ENCODE results near the gene GRIP2.

The GRIP2 gene

DNA sequence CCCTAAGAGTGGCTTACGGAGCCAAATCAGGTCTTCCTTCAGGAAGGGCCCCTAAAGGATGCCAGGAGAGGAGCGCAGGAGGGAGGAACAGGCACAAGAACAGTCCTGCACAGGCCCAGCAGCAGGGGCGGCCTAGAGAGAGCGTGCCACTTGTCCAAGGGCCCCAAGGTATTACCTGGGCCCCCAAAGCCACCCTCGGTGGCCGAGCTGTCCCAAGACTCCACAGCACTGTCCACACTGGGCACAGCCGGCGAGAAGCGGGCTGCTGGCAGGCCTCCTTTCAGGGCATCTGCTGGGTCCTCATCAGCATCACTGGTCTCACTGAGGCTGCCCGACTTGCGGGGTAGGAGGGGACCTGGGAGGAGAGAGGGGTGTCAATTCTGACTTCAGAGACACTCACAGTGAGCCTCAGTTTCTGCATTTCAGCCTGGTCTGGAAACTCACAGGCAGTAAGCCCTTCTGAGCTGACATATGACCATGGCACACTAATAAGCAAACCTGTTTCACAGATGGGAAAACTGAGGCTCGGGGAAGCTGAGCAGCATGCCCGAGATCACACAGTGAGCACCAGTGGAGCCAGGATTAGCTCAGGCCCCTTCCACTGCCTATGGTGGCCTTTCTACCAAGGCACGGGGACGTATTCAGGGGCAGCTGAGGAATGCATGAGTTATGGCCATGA is 33.4 kb downstream of the GRIP2 start:
- DNase-seq (ENCODE audit: low spot score) = no peak

DNA sequence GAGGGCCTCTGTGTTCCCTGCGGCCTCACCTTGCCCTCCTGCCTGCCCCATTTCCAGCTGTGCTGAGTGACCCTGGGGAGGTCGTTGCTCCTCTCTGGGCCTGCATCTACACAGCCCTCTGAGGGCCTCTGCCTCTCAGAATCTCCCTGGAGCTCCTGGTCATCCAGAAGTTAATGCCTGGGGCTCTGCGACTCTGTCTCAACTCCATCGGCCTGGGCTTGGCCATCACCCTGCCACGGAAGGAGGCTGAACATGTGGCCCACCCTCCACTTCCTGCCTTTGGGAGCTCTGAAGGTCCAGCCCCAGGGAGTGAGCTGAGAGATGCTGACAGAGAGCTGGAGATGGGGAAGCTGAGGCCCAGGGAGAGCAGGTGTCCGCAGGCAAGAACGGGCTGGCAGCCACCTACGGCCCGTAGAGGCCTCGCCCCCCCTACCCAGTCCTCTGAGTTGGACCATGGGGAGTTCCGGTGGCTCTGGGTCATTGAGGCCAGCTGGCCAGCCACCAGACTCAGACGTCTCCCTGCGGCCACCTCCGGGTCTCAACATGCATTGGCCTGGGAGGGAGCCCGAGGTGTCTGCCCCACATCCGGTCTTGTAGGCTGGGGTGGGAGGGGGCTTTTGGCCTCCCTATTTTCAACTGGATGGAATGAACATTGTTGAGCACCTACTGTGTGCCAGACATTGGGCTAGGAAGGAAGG is 34.2 kb downstream of the GRIP2 start:
- DNase-seq (ENCODE audit: low spot score) = no peak

DNA sequence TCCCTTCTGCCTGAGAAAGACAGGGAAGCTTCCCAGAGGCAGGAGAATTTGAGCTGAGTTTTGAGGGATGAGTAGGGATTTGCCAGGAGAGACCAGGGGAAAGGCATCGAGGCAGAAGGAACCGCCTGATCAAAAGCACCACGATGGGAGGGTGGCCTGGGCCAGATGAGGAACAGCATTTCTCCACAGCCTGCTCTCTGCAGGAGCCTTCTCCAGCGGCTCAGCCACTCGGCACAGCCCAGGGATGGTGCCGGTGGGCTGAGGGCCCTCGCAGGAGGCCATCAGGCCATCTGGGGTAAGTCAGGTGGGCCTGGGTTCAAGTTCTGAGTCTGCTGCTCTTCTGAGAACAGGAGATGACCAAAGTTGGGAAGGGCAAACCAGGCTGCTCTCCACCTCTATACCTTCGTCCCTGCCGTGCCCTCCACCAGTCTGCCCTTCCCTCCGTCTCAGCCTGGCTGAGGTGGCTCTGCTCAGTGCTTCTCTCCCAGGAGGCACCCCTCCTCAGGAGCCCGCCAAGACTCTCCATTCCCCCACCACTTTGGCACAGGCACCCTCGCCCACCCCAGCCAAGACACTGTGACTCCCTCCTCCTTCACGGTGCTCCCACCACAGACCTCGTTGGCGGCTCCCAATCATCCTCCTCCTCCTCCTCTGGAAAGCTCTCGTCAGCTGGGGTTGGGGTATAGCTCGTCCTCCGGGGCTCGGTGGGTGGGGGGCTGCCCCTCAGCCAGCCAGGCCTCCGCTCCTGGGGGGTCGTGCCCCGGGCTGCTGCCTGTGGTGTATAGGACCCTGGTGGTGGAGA is 34.9 kb downstream of the GRIP2 start:
- no peak for DNase-seq (ENCODE audit: low spot score)

- DNase-seq (ENCODE audit: low spot score) = no peak
Measured at GRCh38 chr3:14503706-14504065, 36.5 kb downstream of the GRIP2 start.

- no peak for DNase-seq (ENCODE audit: low spot score)
Measured at GRCh38 chr3:14503033-14503705, 37.0 kb downstream of the GRIP2 start.

DNA sequence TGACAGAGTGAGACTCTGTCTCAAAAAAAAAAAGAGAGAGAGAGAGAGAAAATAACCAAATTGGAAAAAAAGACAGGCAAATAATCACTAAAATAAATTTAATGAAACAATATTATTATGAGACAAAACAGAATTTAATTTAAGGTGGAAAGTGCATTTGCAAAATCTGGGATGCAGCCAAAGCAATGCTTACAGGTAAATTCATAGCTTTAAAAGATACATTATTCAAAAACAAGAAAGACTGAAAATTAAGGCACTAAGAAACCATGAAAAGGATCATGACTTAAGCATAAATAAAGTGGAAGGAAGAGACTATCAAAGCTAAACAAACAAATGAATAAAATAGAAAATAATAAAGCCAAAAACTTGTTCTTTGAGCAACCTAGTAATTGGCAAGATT is 37.7 kb downstream of the GRIP2 start:
- DNase-seq (ENCODE audit: low spot score) = no peak

- no peak for DNase-seq (ENCODE audit: low spot score)
Measured at GRCh38 chr3:14497321-14497720, 42.8 kb downstream of the GRIP2 start.

DNA sequence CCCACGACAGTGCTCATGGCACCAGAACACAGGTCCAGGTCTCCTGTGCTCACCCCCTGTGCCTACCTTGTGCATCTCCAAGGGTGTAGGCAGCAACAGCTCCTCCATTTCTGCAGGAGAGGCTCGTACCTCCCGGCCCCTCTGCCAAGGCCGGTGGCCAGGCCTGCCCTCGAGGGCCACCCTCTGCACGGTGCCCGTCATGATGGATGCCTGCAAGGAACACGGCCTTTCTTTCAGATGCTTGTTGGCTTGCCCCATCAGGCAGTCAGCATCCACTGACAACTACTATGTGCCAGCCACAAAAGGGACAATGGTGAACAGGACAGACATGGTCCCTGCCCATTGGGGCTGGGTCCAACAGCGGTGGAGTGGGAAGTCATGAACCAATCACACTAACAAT is 43.8 kb downstream of the GRIP2 start:
- DNase-seq (ENCODE audit: low spot score) = no peak

- DNase-seq (ENCODE audit: low spot score) = no peak
Measured at GRCh38 chr3:14494973-14495300, 45.2 kb downstream of the GRIP2 start.

- no peak for DNase-seq (ENCODE audit: low spot score)
Measured at GRCh38 chr3:14494279-14494972, 45.7 kb downstream of the GRIP2 start.

DNA sequence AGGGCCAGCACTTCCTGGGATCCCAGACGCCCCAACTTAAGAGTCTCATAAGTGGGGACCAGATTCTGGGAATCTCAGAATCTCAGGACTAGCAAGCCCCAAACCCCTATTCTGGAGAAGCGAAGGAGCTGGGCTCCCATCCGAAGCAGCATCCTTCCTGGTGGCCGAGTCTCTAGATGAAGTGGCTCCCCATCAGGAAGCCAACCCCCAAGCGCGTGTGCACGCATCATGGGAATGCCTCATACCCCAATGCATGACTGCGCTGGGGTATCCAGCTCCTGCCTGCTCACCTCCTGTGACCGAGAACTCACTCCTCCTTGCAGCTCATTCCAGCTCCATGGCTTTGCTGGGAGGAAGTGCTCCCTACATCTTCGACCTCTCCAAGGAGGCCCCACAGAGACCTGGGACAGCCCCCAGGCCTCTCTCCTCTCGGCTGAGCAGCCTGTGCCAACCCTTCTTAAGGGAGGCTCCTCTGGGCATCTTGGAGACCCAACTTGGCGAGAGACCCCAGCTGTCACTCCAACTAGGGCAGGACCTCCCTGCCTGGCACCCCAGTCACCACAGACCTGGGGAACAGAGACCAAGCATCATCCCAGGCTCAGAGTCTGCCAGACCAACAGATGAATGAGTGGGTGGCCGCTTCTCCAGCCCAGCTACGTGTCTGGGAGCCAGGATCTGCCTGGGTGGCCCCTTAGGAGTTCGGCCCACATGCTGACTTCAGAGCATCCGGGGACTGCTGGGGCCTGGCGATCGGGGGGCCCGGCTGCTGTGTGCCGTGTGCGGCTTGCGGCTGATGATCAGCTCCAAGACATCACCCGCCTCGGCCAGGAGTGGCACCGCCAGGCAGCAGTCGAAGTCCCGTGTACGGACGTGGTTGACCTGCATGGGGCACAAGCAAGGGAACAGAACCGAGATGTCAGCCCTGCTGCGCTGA is 46.9 kb downstream of the GRIP2 start:
- DNase-seq (ENCODE audit: low spot score) = no peak

- no peak for DNase-seq (ENCODE audit: low spot score)
Measured at GRCh38 chr3:14491396-14492190, 48.5 kb downstream of the GRIP2 start.

DNA sequence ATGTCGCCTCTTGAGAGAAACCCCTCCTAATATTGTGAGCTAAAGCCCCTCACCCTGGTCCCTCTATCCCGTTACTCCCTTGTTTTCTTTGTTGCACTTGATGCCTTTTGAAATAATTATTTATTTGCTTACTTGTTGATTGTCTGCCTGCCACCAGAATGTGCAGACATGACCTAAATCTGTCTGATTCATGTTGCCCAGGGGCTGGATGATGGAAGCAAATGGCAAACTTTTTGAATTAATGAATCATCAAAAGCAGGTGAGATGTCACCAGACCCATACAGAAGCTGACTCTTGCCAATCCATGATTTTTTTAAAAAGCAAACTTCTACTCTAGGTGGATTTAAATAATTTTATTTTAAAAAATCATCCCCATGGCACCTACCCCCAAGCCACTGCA is 49.3 kb downstream of the GRIP2 start:
- DNase-seq (ENCODE audit: low spot score) = no peak

DNA sequence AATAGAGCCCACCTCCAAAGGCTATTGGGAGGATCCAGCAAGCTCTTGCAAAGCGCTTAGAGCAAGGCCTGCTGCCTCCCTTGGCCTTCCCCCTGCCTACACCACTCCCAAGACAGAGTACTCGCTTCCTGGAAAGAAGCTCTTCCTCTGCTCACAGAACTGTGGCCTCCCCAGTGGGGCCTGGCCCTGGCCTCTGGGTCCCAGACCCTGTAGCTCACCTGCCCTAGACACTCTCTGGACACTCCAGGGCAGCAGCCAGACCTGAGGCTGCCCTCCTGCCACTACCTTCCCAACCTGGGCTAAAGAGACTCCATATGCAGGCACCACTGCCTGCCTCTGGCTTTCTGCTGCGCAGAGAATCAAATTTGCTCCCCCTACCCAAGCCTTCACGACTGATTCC is 49.9 kb downstream of the GRIP2 start:
- no peak for DNase-seq (ENCODE audit: low spot score)

DNA sequence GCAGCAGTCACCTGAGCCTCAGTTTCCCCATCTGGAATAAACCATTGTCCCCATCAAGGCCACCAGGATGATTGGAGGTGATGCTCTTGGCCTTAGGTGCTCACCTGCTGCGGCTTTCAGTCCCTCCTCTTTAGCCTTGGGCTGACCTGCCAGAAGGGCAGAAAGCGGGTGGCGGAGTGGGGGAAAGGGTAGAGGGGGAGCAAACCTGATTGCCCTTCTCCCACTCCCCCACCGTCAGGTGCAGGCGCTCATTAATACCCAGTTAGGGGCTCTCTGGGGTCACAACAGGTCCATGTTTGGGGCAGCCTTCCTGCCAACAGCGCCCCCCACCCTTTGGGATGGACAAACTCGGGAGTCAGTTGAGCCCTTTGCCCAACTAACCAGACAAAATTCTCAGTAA is 50.5 kb downstream of the GRIP2 start:
- no peak for DNase-seq (ENCODE audit: low spot score)

DNA sequence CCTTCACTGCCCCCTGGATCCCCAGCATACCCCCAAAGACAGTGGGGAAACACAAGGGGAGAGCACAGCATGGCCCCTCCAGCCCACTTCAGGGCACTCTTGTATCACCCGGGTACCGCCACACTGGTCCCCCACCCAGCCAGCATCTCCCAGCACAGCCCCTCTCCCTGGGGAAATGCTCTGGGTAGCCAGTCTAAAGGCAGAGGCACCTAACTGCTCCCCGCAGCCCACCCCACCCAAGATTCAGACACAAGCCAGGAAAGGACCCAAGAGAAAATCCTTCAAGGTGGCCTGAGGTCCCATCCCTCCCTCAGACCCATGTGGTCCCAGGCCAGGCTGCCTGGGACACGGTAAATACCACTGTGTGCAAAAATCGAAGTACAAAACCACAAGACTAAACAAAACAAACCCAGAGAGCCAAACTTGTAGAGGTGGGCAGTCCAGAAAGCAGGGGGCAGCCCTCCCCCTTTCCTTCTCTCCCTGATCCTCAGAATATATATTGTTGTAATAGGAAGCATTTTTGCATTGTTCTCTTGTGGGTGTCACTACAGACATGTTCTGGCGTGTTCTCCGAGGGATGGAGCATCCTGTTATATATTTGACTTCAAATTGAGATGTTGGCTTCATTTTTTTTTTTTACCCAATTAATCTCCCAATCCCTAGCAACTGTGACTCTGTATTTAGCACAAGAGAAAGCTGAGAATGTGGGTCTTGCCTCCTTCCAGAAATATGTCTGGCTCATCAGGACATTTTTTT is 51.7 kb downstream of the GRIP2 start:
- DNase-seq (ENCODE audit: low spot score) = no peak

DNA sequence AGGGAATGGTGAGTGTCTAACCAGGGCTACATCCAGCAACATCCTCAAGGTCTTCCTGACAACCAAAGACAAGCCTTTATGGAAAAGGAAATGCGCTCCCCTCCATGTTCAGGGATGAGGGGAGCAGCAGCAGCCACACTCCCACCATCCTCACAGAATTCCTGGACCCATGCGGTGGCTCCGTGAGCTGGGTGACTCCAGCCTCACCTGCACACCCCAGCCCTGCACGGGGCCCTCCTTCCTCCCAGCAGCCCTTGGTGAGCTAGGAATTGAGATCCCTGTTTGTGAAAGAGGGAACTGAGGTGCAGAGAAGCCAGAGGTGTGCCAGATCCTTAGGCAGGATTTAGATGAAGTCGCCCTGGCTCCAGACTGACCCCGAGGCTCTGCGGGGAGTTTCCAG is 52.3 kb downstream of the GRIP2 start:
- no peak for DNase-seq (ENCODE audit: low spot score)

- DNase-seq (ENCODE audit: low spot score) = no peak
Measured at GRCh38 chr3:14487086-14487485, 53.1 kb downstream of the GRIP2 start.

- DNase-seq (ENCODE audit: low spot score) = no peak
Measured at GRCh38 chr3:14486460-14486859, 53.7 kb downstream of the GRIP2 start.

Measured in Ammon's horn (tissue), 1 donor.